Esophagus muscularis mucosa (tissue), 4 donors: ENCODE data around the gene C1QC. TPM values are rescaled to one million over a fixed set of nuclear protein-coding genes. Genes with fewer than 3 reads are reported as not detected.

Experiments
- DNase-seq: peaks from one replicate; pipeline ENCODE4 v3.0.0-alpha.2; 2017; ENCODE audit errors: extremely low spot score
- H3K27ac ChIP-seq, 4 donors: fragments of 200-600 bp; sonication (generic); replicated peaks in 1 of 4; 1 replicate in 3 of 4; 2 replicates in 1 of 4; pipeline ENCODE4 v1.5.1; 2016 to 2019; ENCODE audit warnings: mild to moderate bottlenecking in 1 of 4
- H3K27me3 ChIP-seq, 4 donors: fragments of 200-600 bp; sonication (generic); one replicate each; pipeline versions ENCODE4 v1.5.1 to v1.6.0; 2016 to 2019
- H3K36me3 ChIP-seq, 4 donors: fragments of 200-600 bp; sonication (generic); one replicate each; pipeline ENCODE4 v1.5.1; 2016 to 2019
- H3K4me1 ChIP-seq, 4 donors: fragments of 200-600 bp; sonication (generic); one replicate each; pipeline ENCODE4 v1.5.1; 2016 to 2019
- H3K4me3 ChIP-seq, 4 donors: fragments of 200-600 bp; sonication (generic); 1 replicate in 2 of 4; 2 replicates in 2 of 4; pipeline ENCODE4 v1.5.1; 2016 to 2019; ENCODE audit warnings: mild to moderate bottlenecking in 4 of 4, moderate library complexity in 1 of 4
- H3K9me3 ChIP-seq, 4 donors: fragments of 200-600 bp; sonication (generic); 1 replicate in 3 of 4; 2 replicates in 1 of 4; pipeline ENCODE4 v1.5.1; 2016 to 2019
- CTCF ChIP-seq, 3 experiments: fragments of 200-600 bp in 2 of 3; fragments of 450-650 bp in 1 of 3; sonication (generic) in 2 of 3; IDR thresholded peaks; one replicate each; pipeline ENCODE4 v1.5.1; 2017 to 2019; ENCODE audit warnings: antibody characterized with exemption in 3 of 3, mild to moderate bottlenecking in 2 of 3, moderate library complexity in 1 of 3
- EP300 ChIP-seq: sonication (generic); formaldehyde crosslinking; IDR thresholded peaks from one replicate; pipeline ENCODE4 v1.6.1; 2017; ENCODE audit warnings: antibody characterized with exemption
- POLR2A ChIP-seq: fragments of 450-650 bp; IDR thresholded peaks from one replicate; pipeline ENCODE4 v1.6.1; 2017; ENCODE audit warnings: antibody characterized with exemption, moderate library complexity, mild to moderate bottlenecking, low read depth
- POLR2AphosphoS5 ChIP-seq, 2 donors: sonication (generic); formaldehyde crosslinking; IDR thresholded peaks; one replicate each; pipeline ENCODE4 v1.6.1; 2017; ENCODE audit warnings: antibody characterized with exemption in 2 of 2
- WGBS: methylation state at CpG from one replicate; pipeline ENCODE4 v1.1.5; 2018; 5-methylcytosine and 5-hydroxymethylcytosine counted together
- intact Hi-C: fragments of 100-400 bp; cut with DNase I; formaldehyde crosslinking; loops from one replicate; pipeline ENCODE4 v1.15.1; 2023
- total RNA-seq, 4 donors: library from RNA; depleted of rRNA; stranded (reverse); fragments of >200 nt; gene quantifications; one replicate each; pipeline versions ENCODE4 v1.1.0 to v1.2.1, GENCODE V29; 2016

C1QC gene
- total RNA-seq, 4 donors from 2014 or later = 171 to 311 (median 181) TPM

GRCh38 chr1:22598736-22599135 lies 44.7 kb upstream of the C1QC start:
- Histone ChIP-seq H3K9me3 (no peaks in the 10 kb centered on the region), H3K27me3 (peaks cover 0 to 80% (median 1%) of the 10 kb centered on the region in 4 donors), H3K4me1 (no peaks in the 10 kb centered on the region), H3K27ac (no peak overlapping the region), H3K36me3 (no peaks in the 10 kb centered on the region), H3K4me3 (no peak overlapping the region)
- 57% methylated on average over 10 of the region's 24 CpGs for WGBS
- DNase-seq = no peak
- intact Hi-C loops = no loop called here
- TF ChIP-seq CTCF (IDR thresholded peaks at IDR 0.05) (no peak), POLR2A (no peak), POLR2AphosphoS5 (IDR thresholded peaks at IDR 0.05) (no peak), EP300 (no peak)

DNA sequence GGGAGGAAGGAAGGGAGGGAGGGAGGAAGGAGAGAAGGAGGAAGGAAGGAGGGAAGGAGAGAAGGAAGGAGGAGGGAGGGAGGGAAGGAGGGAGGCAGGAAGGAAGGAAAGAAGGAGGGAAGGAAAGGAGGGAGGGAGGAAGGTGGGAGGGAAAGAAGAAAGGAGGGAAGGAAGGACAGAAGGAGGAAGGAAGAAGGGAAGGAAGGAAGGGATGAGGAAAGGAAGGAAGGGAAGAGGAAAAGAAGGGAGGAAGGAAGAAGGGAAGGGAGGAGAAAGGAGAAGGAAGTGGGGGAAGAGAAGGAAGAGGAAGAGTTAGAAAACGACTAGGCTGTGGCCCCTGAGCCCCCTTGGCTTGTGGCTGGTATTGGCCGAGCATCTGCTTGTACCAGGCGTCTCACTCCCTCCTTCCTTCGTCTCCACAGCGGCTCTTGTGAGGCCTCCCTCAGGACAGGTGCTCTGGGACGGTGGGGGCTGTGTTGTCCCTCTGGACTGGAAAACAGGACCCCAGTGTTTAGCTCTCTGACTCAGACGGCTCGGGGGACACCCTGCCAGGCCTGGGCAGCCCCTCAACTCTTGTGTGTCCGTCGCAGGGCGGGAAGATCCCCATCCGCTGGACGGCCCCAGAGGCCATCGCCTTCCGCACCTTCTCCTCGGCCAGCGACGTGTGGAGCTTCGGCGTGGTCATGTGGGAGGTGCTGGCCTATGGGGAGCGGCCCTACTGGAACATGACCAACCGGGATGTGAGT lies 43.2 kb upstream of the C1QC start:
- no peak for TF ChIP-seq CTCF (IDR thresholded peaks at IDR 0.05)
- TF ChIP-seq POLR2A = no peak
- no peak for TF ChIP-seq EP300
- no peak for TF ChIP-seq POLR2AphosphoS5 (IDR thresholded peaks at IDR 0.05)

DNA sequence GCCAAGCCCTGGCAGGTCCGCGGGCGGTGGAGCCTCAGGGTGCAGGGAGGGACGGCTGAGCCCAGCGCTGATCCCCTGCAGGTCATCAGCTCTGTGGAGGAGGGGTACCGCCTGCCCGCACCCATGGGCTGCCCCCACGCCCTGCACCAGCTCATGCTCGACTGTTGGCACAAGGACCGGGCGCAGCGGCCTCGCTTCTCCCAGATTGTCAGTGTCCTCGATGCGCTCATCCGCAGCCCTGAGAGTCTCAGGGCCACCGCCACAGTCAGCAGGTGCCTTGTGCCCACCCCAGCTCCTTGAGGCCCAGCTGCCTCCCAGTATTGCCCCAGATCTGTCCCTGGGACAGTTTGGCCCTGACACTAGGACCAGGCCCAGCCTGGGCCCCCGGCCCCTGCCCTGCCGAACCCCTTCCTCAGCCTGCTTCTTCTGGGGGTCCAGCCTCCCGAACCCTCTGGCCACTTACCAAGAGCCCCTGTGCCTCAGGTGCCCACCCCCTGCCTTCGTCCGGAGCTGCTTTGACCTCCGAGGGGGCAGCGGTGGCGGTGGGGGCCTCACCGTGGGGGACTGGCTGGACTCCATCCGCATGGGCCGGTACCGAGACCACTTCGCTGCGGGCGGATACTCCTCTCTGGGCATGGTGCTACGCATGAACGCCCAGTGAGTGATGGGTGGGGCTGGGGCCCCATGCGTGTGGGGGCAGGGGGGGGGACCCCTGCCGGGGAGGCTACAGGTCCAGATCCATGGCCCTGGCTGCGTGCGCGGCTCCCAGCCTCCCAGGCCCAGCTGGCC lies 42.4 kb upstream of the C1QC start:
- Histone ChIP-seq H3K4me1 (no peaks in the 10 kb centered on the region), H3K9me3 (no peaks in the 10 kb centered on the region), H3K36me3 (no peaks in the 10 kb centered on the region), H3K27ac (no peak overlapping the region), H3K4me3 (no peak overlapping the region), H3K27me3 (peaks cover 0 to 83% (median 1%) of the 10 kb centered on the region in 4 donors)
- DNase-seq = no peak
- intact Hi-C loops = no loop called here
- no peak for TF ChIP-seq EP300
- TF ChIP-seq POLR2A = no peak
- no peak for TF ChIP-seq POLR2AphosphoS5 (IDR thresholded peaks at IDR 0.05)
- TF ChIP-seq CTCF (IDR thresholded peaks at IDR 0.05) = no peak
- 87% methylated on average over 24 of the region's 39 CpGs for WGBS

More for the DNA sequence above, 43.2 kb upstream of the C1QC start:
- 66% methylated on average over 19 of the region's 22 CpGs for WGBS
- no peak for DNase-seq
- Histone ChIP-seq H3K36me3 (no peaks in the 10 kb centered on the region), H3K9me3 (no peaks in the 10 kb centered on the region), H3K4me1 (no peaks in the 10 kb centered on the region), H3K27me3 (peaks cover 0 to 80% (median 1%) of the 10 kb centered on the region in 4 donors), H3K27ac (no peak overlapping the region), H3K4me3 (no peak overlapping the region)
- intact Hi-C loops = no loop called here

DNA sequence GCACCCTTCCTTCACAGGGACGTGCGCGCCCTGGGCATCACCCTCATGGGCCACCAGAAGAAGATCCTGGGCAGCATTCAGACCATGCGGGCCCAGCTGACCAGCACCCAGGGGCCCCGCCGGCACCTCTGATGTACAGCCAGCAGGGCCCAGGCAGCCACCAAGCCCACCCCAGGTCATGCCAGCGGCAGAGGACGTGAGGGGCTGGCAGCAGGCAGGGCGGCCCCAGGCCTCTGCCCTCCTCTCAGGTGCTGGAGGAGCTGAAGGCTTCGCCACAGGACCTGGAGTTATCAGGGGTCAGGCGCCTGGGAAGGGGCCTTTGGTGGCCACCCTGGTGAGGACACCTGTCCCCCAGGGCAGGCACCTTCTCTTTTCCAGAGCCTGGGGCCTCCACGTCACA lies 41.8 kb upstream of the C1QC start:
- 95% methylated on average over 6 of the region's 12 CpGs for WGBS
- Histone ChIP-seq H3K4me1 (no peaks in the 10 kb centered on the region), H3K27ac (no peak overlapping the region), H3K27me3 (peaks cover 0 to 89% (median 1%) of the 10 kb centered on the region in 4 donors), H3K4me3 (no peak overlapping the region), H3K36me3 (no peaks in the 10 kb centered on the region), H3K9me3 (no peaks in the 10 kb centered on the region)
- no peak for DNase-seq
- no peak for TF ChIP-seq CTCF (IDR thresholded peaks at IDR 0.05)
- TF ChIP-seq POLR2AphosphoS5 (IDR thresholded peaks at IDR 0.05) = no peak
- TF ChIP-seq EP300 = no peak
- TF ChIP-seq POLR2A = no peak
- intact Hi-C loops = no loop called here
